H1 (cell line): ENCODE measurements around the gene QSOX1. TPM values are rescaled to one million over a fixed set of nuclear protein-coding genes. Genes with fewer than 3 reads are reported as not detected.

ENCODE experiments used
- ASH2L ChIP-seq: fragments of 200-600, 300-600 bp; sonication (generic); IDR thresholded peaks from one replicate; pipeline ENCODE4 v1.7.1; 2017; ENCODE audit warnings: low read length
- ATF2 ChIP-seq: IDR thresholded peaks from 2 replicates; pipeline ENCODE4 v1.6.1; 2012; ENCODE audit warnings: low read length, inconsistent platforms
- ATF3 ChIP-seq: IDR thresholded peaks from 2 replicates; pipeline ENCODE4 v1.6.1; 2011; ENCODE audit warnings: low read depth, mild to moderate bottlenecking, low read length; ENCODE audit not compliant: insufficient read depth
- CBX5 ChIP-seq: fragments of 300-800, 300-1000 bp; sonication (generic); IDR thresholded peaks from 2 replicates; pipeline ENCODE4 v1.7.1; 2016; ENCODE audit warnings: antibody characterized with exemption, low read length, low read depth
- CHD7 ChIP-seq: fragments of 300-600 bp; sonication (generic); IDR thresholded peaks from 2 replicates; pipeline ENCODE4 v1.7.1; 2012; ENCODE audit warnings: low read length, moderate library complexity, mild to moderate bottlenecking, inconsistent platforms; ENCODE audit not compliant: insufficient replicate concordance
- CREB1 ChIP-seq: IDR thresholded peaks from 2 replicates; pipeline ENCODE4 v1.6.1; 2012; ENCODE audit warnings: inconsistent platforms
- JUN ChIP-seq: IDR thresholded peaks from 2 replicates; pipeline ENCODE4 v1.6.1; 2011; ENCODE audit warnings: low read depth, mild to moderate bottlenecking, improper control_type of control experiment, low read length
- POLR2A ChIP-seq, 2 experiments: IDR thresholded peaks; 1 replicate in 1 of 2; 2 replicates in 1 of 2; pipeline ENCODE4 v1.6.1; 2011; ENCODE audit warnings: low read depth in 2 of 2, low read length in 2 of 2, mild to moderate bottlenecking in 2 of 2; ENCODE audit errors: control extremely low read depth in 1 of 2
- SIRT6 ChIP-seq: IDR thresholded peaks from one replicate; pipeline ENCODE4 v1.7.1; 2012; ENCODE audit warnings: low read length, inconsistent platforms
- polyA plus RNA-seq, 7 experiments: library from polyadenylated mRNA; depleted of rRNA in 3 of 7; stranded (reverse) in 5 of 7; unstranded in 2 of 7; fragments of >200 nt in 5 of 7; fragments of 200-250 nt in 2 of 7; gene quantifications; 1 replicate in 5 of 7; 2 replicates in 1 of 7; 4 replicates in 1 of 7; pipeline versions ENCODE4 v1.2.1 to v1.2.3, GENCODE V29; 2011 to 2013; ENCODE audit warnings: missing spikeins in 2 of 7, mixed read lengths in 2 of 7
- total RNA-seq: library from RNA; stranded (reverse); fragmentation: NEBNext Ultra II Directional; extraction: Animal tissue kit (Norgen Biotek cat#: 25700); gene quantifications from 2 replicates; pipeline ENCODE4 v1.2.1, GENCODE V29; 2021

QSOX1 gene
- total and polyA plus RNA-seq, 2 of the 8 experiments (the other 6 are each of a cell fraction or from before 2014, with no cell fraction given): 97.7 to 123 TPM

GRCh38 chr1:180250883-180251509 lies 96.3 kb downstream of the QSOX1 start (continued):
- no peak for TF ChIP-seq CHD7
- no peak for TF ChIP-seq SIRT6
- TF ChIP-seq ATF3: no peak
- TF ChIP-seq CBX5: no peak
- TF ChIP-seq JUN: no peak
- no peak for TF ChIP-seq ATF2
- TF ChIP-seq POLR2A (IDR thresholded peaks at IDR 0.05; ENCODE audit: control extremely low read depth in 1 of 2, low read depth in 2 of 2, low read length in 2 of 2): no peak
- no peak for TF ChIP-seq CREB1
- TF ChIP-seq ASH2L: no peak
